ENCODE data around the gene ZIC4.

ZIC4 gene

DNA sequence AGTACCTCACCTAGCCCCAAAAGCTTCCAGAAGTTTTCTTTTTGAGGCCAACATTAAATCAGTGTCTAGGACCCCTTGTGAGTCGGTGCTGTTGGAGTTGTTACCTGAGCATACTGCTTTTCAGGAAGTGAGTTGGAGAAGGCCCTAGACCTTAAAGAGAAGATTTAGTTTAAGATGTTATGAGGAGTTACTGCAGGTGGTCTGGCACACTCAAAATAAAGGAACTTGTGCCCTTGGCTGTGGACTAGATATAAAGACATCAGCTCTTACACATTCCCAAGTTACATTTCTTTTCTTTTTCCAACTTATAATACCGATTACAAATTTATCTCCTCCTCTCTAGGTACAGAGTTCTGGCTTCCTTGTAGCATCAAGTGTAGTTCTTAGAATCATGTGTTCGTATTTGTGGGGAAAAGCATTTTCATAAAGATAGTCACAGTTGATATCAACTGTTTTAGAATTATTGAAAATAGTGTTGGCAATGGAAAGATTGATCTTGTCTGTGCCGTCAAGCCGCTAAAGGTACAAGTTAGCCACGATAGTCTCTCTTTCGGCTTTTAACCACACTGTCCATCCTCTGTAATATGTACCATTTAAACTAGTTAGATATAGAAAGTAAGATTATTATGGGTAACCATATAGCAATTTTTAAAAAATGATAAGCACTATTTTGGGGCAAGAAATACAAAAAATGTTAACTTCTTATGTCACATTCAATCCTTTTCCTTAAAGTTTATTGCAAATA, 11.4 kb upstream of the ZIC4 start:
- no peak for DNase-seq (ENCODE audit: low spot score)

DNA sequence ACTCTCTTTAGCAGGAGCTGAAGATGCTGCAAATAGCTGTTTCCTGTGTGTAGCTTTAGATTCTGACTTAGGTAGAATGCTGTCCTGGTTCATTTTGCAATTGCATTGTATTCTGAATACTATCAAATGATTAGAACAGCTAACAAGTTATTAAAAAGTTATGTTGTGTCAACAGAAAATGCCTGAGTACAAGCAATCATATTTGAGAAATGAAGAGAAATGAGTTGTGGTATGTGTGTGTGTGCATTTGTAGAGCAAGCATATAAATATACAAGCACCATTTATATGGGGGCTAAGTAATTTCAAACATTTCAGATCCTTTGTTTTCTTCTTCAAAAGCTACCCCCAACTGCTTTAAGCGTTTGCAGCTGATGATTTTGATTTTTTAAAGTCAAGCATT, 10.6 kb upstream of the ZIC4 start:
- no peak for DNase-seq (ENCODE audit: low spot score)

GRCh38 chr3:147415874-147416273, 9.5 kb upstream of the ZIC4 start:
- DNase-seq (ENCODE audit: low spot score), result no peak

DNA sequence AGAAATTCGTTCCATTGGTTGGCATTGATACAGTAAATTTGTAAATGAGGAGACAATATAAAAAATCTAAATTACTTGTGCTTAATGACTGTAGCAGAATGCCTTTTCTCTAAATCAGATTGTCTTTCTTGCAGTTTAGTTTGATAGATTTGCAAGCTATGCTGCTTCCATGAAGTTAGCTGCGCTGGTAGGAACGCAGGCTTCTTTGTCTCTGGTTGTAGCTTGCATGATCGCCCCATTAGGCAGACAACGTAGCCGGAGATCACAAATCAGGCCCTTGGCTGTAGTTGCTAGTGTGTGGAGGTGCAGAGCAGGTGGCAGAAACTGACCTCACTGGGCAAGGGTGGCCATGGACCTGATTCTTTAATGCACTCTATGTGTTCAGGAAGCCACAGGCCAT, 8.9 kb upstream of the ZIC4 start:
- DNase-seq (ENCODE audit: low spot score), result no peak

- DNase-seq (ENCODE audit: low spot score), result no peak
Observed at GRCh38 chr3:147414390-147415138, 8.2 kb upstream of the ZIC4 start.

- DNase-seq (ENCODE audit: low spot score), result no peak
Observed at GRCh38 chr3:147413686-147414389, 7.5 kb upstream of the ZIC4 start.

GRCh38 chr3:147412917-147413685, 6.8 kb upstream of the ZIC4 start:
- no peak for DNase-seq (ENCODE audit: low spot score)

- DNase-seq (ENCODE audit: low spot score), result no peak
Observed at GRCh38 chr3:147412261-147412916, 6.0 kb upstream of the ZIC4 start.

- DNase-seq (ENCODE audit: low spot score), result no peak
Observed at GRCh38 chr3:147411815-147412241, 5.5 kb upstream of the ZIC4 start.

- peak; percentile 64 for DNase-seq (ENCODE audit: low spot score)
Observed at GRCh38 chr3:147411238-147411814, 5.0 kb upstream of the ZIC4 start.

GRCh38 chr3:147410526-147411237, 4.3 kb upstream of the ZIC4 start:
- DNase-seq (ENCODE audit: low spot score), result peak; percentile 78

- DNase-seq (ENCODE audit: low spot score), result peak; percentile 44
Observed at GRCh38 chr3:147410116-147410525, 3.8 kb upstream of the ZIC4 start.

DNA sequence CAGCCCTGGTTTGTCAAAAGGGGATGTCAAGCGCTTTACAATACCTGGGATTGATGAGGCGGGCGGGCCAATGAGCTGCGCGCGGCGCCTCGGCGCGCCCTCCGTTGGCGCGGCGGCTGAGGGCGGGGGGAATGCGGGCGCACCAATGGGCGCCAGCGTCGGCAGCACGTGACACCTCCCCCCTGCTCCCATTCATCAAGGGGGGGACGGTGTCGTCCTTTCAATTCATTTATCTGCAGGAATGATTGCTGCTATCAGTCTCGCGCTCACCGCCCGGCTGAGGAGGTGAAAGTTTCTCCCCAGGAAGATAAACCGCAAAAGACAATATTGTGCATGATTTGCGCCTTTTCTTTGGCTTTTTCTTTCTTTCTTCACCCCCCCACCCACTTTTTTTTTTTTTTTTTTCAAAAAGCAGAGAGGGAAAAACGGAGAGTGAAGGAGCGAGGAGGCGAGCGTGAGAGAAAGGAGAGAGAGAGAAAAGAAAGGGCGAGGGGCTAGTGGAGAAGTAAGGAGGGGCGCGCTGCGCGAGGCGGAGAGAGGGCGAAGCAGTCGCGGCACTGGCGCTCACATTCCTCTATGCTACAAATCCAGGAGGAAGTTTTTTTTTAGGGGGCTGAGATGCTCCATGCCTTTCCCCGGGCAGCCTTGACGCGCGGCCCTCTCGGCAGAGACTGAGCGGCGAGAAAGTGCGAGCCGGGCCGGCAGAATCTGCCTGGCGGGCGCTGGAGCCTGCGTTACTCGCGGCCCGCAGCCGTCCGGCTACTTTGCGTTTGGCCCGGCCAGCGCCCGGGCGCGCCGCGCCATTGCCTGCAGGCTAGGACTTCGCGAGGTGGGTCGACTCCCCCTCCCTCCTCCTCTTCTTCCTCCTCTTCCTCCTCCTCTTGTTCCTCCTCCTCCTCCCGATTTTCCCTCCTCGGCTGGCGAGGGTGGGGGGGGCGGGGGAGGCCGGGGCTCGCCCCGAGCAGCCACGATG, 3.1 kb upstream of the ZIC4 start, which contains the start of gene ZIC1:
Gene ZIC1 (plus strand): TSS at position 223 of the 973 bp plus-strand sequence. CDS start 748 bp downstream, at position 971.
- DNase-seq (ENCODE audit: low spot score), result peak; percentile 96

DNA sequence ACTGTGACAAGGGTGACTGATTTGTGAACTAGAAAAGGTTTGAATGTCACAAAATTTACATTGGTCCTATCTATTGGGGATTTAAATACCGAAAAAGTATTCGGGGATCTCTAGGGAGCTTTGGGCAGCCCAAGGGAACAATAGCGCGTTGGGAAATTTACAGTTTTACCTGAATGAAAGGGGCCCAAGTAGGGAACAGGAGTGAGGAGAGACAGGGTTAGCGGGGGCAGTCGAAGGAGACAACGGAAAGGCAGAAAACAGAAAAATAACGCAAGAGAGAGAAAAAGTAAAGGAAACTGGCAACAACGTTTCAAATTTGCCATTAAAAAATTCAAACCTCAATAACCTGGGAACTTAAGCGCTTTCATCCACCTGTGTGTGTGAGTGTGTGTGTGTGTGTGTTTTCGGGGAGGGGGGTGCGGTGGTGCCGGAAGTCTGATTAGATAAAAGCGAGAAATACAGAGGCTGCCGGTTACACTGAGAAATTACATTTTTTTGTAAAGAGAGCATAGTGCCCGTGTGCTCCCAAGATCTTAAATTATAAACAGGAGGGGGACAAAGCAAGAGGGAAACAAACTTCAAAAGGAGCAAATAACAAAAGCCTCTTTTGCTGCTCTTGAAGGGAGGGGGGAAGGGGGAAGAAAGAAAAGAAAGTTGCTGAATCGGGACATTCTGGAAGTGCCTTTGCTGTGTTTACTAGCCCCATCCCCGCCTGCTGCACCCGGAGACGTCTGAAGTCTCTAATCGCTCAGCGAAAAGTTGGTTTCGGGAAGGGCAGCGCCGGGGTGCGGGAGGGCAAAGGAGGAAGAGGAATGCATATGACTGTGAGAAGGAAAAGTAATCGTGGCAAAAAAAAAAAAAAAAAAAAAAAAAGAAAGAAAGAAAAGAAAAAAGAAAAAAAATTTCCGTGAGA, 2.1 kb upstream of the ZIC4 start:
- DNase-seq (ENCODE audit: low spot score), result peak; percentile 47

DNA sequence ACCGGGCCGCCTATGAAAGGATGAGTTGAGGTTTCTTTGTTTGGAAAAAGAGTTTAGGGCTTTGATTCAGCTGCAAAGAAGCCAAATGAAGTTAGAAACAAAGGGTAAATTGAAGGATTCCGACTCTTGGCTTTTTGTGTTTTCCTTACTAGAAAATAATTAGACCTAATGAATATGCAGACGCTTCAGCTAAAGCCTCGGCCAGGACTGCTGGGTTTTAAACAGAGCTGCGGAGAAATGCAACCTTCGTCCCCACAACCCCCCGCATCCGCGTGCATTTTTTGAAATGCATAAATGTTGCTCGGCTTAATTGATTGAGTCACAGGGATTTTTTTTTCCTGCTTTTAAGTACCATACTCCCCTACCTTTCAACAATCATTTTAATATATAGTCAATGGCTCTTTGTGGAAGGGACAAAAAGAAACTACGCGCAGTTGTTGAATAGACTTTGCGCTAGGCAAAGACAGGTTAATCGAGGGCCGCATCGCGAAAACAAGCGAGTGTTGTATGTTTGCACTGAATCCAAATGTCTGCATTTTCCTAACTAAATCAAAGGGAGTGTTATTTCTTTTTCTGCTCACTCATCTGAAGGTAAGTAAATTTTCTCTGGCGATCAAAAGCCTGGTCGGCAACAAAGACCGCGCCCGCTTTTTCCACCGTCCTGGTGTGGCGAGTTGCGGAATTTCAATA, 1.3 kb upstream of the ZIC4 start:
- DNase-seq (ENCODE audit: low spot score), result no peak

DNA sequence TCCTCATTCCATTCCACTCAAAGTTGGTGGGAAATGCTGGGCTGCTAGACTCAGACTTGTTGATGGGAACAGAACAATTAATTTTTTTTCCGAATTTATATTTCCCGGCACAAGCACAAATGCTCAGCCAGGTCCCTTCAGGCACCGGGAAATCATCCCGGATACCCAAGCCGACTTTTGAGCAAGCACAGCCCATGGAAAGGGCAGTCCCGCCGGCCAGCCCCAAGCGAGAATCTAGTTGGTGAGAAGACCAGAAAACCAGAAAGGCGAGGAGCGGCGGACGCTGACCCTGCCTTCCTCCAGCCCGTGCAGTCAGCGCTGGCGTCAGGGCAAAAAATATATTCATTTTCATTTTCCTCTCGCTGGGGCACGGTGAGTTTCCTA, 763 bp upstream of the ZIC4 start:
- no peak for DNase-seq (ENCODE audit: low spot score)

DNA sequence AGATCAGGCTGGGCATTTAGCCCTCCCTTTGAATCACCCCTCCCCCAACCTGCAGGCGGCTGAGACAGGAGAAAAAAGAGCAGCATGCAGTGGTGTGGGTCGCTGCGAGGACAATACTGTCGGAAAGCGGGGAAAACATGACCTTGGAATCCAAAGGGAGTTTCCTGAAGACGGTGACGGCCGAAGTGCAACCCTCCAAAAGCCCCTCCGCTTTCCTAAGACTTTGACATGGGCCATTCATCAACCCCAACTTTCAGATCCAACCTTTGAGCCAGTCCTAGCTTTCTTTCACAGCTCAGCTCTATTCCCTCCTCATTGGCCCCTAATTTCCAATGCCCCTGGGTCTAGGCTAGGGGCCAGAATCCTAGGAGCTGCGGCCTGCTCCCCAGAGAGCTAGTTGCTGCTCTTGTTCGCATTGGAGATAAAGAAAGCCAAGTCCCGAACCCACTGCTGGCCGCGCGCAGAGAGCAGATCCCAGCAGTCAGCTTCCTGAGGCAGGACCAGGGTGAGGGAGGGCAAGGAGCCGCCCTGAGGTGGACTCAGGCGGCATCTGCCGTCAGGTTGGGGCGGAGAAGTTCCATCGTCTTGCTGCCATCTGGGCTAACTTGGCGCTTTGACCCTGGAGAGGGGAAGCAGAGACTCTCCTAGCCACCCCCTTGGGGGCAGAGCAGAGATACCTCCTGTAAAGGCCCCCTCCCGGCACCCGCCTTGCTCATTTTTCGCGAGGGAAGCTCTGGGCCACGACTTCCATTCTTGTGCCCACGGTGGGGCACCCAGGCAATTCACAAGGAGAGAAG, 914 bp downstream of the ZIC4 start:
- DNase-seq (ENCODE audit: low spot score), result no peak

All from AG20443 (cell line).